HAP-1 (cell line): Measurements from ENCODE around the gene OLFML1.

Source experiments
- DNase-seq, 2 experiments: peaks; one replicate each; pipeline ENCODE4 v3.0.0-alpha.2; 2016 to 2020; ENCODE audit warnings: low spot score in 2 of 2
- H3K27me3 ChIP-seq: fragments of 250-450 bp; sonication (Bioruptor Pico); 2 replicates; pipeline ENCODE4 v1.5.1; 2020; ENCODE audit warnings: low read depth, mild to moderate bottlenecking, moderate library complexity
- H3K36me3 ChIP-seq: fragments of 250-450 bp; sonication (Bioruptor Pico); replicated peaks from 2 replicates; pipeline ENCODE4 v1.5.1; 2020; ENCODE audit warnings: mild to moderate bottlenecking
- H3K4me1 ChIP-seq: fragments of 250-450 bp; sonication (Bioruptor Pico); 2 replicates; pipeline ENCODE4 v1.5.1; 2020; ENCODE audit warnings: mild to moderate bottlenecking
- H3K4me3 ChIP-seq: fragments of 250-450 bp; sonication (Bioruptor Pico); 2 replicates; pipeline ENCODE4 v1.5.1; 2020; ENCODE audit warnings: mild to moderate bottlenecking, moderate library complexity
- H3K9me3 ChIP-seq: fragments of 250-450 bp; sonication (Bioruptor Pico); 2 replicates; pipeline ENCODE4 v1.5.1; 2020; ENCODE audit warnings: mild to moderate bottlenecking, moderate library complexity
- in situ Hi-C: fragments of 300-500 bp; cut with MboI; formaldehyde crosslinking; loops from 3 replicates; pipeline ENCODE4 v1.14.3; 2020; ENCODE audit warnings: low sequenced_read_pairs, inconsistent platforms, mixed read lengths

OLFML1 gene

DNA sequence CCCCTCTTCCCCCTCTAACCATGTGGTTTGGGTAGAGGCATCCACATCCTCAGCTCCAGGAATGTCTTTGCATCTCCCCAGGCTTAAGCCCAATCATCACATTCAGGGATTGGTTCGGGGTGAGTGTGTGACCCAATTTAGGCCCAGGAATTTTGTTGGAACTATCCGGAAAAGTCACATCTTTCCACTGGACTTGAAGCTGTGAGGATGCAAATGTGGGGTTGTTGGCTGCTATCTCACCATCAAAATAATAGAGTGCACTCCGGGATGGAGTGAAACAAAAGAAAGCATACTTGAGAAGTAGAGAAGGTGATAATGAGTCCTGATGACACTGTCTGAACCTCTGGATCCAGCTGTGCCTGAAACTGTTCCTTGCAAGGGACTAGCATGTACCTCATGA, 33.8 kb upstream of the OLFML1 start:
- Histone ChIP-seq H3K4me3 (no peak overlapping the region), H3K4me1 (peaks cover 8% of the 10 kb centered on the region), H3K27me3 (no peaks in the 10 kb centered on the region), H3K36me3 (no peaks in the 10 kb centered on the region), H3K9me3 (no peaks in the 10 kb centered on the region)
- no peak for DNase-seq
- in situ Hi-C loops, result no loop called here

DNA sequence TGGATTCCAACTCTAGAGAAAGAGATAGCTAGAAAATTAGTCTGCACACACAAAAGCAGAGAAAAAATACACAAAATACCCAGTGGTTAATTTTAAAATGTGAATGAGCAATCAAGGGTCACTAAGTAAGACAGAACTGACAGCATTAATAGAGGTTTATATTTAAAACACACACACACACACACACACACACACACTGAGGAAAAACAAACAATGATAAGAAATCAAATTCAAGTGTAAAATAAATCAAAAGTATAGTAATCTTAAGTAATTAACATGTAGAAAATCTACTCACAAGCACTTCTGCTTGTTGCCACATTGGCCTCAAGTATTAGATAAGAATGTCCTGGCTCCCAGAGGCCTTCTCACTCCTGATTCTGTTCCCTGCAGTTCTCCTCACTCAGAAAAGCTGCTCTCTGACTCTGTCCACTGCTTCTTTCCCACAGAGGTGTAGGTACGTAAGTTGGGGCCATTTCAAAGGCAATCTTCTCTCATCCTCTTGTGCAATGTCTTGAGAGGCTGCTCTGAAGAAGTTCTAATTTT, 33.3 kb upstream of the OLFML1 start:
- in situ Hi-C loops, result no loop called here
- Histone ChIP-seq H3K27me3 (no peaks in the 10 kb centered on the region), H3K9me3 (no peaks in the 10 kb centered on the region), H3K36me3 (no peaks in the 10 kb centered on the region), H3K4me3 (no peak overlapping the region), H3K4me1 (peaks cover 8% of the 10 kb centered on the region)
- no peak for DNase-seq

DNA sequence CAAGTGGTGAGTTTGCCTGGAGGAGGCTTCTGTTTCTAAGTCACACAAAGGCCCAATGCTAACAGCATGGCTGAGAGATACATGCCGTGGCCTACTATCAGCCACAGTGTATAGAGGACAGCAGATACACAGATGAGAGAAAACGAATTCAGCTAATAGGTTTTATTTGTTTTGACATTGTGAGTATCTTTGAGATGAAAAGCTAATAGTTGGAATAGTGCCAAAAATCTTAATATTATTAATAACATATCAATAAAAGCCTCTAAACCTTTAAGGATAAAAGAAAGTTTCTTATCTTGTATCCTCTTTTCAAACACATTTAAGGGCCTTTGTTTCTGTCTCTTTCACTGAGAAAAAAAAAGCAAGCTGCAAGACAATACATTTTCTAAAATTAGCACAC, 30.5 kb upstream of the OLFML1 start:
- no peak overlapping the region for H3K4me3 ChIP-seq
- H3K9me3 ChIP-seq, result no peaks in the 10 kb centered on the region
- in situ Hi-C loops, result no loop called here
- H3K4me1 ChIP-seq, result peaks cover 8% of the 10 kb centered on the region
- no peak for DNase-seq
- no peaks in the 10 kb centered on the region for H3K27me3 ChIP-seq
- H3K36me3 ChIP-seq, result no peaks in the 10 kb centered on the region

DNA sequence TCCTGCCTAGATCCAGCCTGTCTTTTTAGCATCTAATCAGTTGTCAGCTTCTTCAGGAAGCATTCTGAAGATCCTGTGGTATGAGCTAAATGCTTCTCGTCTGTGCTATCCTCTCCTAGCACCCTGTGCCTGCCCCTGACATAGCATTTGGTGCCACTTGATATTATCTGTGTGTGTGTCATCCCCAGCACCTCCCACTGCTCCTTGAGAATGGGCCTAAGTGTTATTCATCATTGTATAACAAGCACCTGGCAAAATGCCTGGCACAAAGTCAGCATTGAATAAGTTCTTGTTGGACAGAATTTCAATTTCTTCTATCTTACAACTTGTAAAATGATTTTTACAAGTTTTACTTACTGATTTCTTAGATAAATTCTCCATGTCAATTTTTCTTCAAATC, 28.1 kb upstream of the OLFML1 start:
- Histone ChIP-seq H3K36me3 (no peaks in the 10 kb centered on the region), H3K4me3 (no peak overlapping the region), H3K9me3 (no peaks in the 10 kb centered on the region), H3K4me1 (no peaks in the 10 kb centered on the region), H3K27me3 (no peaks in the 10 kb centered on the region)
- in situ Hi-C loops, result no loop called here
- no peak for DNase-seq

DNA sequence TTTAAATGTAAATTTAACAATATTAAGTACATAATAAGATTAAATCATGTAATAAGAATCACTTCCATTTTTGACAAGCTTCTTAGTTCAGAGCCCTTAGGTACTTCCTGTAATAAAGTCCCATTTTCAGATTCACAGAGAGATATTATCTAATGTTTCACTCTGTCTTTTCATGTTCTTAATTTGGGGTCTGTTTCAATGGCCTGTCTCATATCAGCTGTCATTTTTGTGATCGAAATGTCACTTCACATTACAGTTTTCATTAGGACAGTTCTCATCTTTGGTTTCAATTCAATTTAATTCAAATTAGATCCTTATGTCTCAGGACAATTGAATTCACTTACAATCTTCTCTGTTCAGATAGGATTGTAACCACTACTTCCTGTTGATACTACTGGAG, 22.6 kb upstream of the OLFML1 start:
- Histone ChIP-seq H3K4me3 (no peak overlapping the region), H3K36me3 (no peaks in the 10 kb centered on the region), H3K9me3 (no peaks in the 10 kb centered on the region), H3K27me3 (no peaks in the 10 kb centered on the region), H3K4me1 (no peaks in the 10 kb centered on the region)
- no peak for DNase-seq
- in situ Hi-C loops, result no loop called here

DNA sequence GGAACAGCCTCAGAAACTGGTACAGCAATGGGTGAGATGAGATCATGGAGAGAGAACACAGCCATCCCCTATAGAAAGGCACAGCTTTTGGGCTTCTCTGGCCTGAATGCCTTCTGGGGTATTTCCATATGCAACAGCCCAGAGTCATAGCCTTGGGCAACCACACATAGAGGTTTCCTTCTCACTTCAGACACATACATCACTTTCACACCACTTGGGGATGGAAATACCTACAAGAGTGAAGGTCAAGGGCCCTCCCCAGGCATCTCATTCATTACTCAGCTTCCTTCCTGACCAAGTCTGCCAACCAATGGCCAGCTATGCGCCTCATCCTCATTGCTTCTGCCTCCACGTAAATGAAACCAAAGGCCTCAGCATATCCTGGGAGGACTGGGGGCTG, 17.7 kb upstream of the OLFML1 start:
- in situ Hi-C loops, result no loop called here
- no peak for DNase-seq
- no peaks in the 10 kb centered on the region for H3K36me3 ChIP-seq
- H3K27me3 ChIP-seq, result no peaks in the 10 kb centered on the region
- no peaks in the 10 kb centered on the region for H3K4me1 ChIP-seq
- no peak overlapping the region for H3K4me3 ChIP-seq
- no peaks in the 10 kb centered on the region for H3K9me3 ChIP-seq

DNA sequence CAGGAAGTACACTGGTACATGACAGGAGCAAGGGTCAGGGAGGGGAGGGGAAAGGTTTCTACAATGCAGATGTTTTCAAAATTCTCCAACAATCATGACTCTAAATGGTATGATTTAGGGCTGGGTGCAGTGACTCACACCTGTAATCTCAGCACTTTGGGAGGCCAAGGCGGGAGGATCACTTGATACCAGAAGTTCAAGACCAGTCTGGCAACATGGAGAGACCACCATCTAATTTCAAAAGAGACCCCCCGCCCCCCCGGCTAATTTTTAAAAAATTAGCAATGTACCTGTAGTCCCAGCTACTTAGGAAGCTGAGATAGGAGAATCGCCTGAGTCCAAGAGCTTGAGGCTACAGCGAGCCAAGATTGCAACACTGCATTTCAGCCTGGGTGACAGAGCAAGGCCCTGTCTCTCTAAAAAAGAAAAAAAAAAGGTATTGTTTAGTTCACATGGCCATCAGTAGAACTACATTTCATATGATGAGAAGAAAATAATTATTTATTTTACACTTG, 15.9 kb upstream of the OLFML1 start:
- no peaks in the 10 kb centered on the region for H3K9me3 ChIP-seq
- no peaks in the 10 kb centered on the region for H3K27me3 ChIP-seq
- H3K36me3 ChIP-seq, result no peaks in the 10 kb centered on the region
- in situ Hi-C loops, result no loop called here
- no peak overlapping the region for H3K4me3 ChIP-seq
- no peaks in the 10 kb centered on the region for H3K4me1 ChIP-seq
- no peak for DNase-seq

DNA sequence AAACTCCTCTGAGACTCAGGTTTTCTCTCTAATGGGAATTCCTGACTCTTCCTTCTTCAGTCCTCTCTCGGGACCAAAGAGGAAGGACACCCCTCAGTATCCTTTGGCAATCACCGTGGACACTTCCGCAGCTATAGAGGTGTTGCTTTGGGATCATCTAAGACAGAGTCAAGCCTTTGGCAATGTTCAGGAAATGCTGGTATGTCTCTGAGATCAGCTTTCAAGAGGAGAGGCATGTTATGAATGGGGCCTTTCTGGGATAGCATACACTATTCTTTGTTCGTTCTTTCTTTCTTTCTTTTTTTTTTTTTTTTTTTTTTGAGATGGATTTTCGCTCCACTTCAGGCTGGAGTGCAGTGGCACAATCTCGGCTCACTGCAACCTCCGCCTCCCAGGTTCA, 14.2 kb upstream of the OLFML1 start:
- no peak overlapping the region for H3K4me3 ChIP-seq
- DNase-seq, result no peak
- no peaks in the 10 kb centered on the region for H3K36me3 ChIP-seq
- in situ Hi-C loops, result no loop called here
- H3K4me1 ChIP-seq, result no peaks in the 10 kb centered on the region
- H3K27me3 ChIP-seq, result no peaks in the 10 kb centered on the region
- no peaks in the 10 kb centered on the region for H3K9me3 ChIP-seq

DNA sequence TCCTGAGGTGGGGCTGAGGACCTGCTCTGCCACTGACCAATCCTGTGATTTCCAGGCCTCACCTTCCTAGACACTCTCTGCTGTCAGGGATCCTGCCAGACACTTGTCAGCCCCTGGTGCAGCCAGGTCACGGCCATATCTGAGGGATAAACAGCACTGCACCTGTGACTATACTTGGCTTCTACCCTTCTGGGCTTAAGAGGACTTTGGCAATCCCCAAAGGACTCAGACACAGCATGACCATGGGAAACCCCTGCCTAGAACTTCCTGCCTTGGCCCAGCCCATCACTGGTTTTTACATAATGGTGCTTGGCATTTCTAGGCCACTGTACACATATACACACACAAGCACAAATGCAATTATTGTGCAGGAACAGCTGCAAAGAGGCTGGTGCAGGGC, 11.6 kb upstream of the OLFML1 start:
- in situ Hi-C loops, result no loop called here
- no peaks in the 10 kb centered on the region for H3K36me3 ChIP-seq
- no peak overlapping the region for H3K4me3 ChIP-seq

DNA sequence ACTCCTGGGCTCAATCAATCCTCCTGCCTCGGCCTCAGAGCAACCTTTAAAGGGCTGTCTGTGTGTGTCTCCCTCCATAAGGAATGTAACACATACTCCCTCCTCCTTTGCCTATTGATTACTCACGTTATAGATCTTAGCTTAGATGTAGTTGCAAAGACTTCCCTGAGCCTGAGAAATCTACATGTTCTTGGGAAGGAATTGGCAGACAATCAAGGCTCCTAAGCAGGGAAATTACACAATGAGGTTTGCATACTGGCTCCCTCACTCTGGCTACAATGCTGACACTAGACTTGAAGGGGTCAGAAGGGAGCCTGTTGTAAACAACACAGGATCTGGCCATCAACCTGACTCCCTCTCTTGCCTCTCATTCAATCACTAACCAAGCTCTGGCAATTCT, 5.2 kb upstream of the OLFML1 start:
- no peak for DNase-seq

More for the DNA sequence above, 11.6 kb upstream of the OLFML1 start:
- no peak for DNase-seq
- Histone ChIP-seq H3K9me3 (no peaks in the 10 kb centered on the region), H3K27me3 (no peaks in the 10 kb centered on the region), H3K4me1 (no peaks in the 10 kb centered on the region)

DNA sequence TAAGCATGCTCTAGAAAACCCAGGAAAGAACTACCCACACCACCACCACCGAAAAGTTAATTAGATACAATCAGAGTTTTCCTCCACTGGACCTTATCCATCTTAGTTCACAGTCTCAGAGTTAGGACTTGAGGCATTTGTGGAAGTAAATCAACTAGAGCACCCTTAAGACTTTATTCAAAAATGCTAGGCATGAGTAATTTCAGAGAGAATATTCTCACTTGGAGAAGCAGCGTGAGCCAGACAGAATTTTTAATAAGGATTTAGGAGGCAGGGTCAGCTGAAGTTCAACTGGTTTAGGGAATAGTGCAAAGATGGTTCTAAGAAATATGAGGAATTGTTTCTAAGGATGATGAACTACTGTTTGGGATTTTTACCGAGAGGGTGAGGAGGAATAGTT, 1.2 kb upstream of the OLFML1 start:
- peaks cover 6% of the 10 kb centered on the region; the same call in 1 of the 2 replicates for H3K4me1 ChIP-seq
- H3K27me3 ChIP-seq, result no peaks in the 10 kb centered on the region
- no peaks in the 10 kb centered on the region for H3K36me3 ChIP-seq
- in situ Hi-C loops, result no loop called here
- no peaks in the 10 kb centered on the region for H3K9me3 ChIP-seq
- DNase-seq, result no peak
- H3K4me3 ChIP-seq, result no peak overlapping the region

More for the DNA sequence above, 5.2 kb upstream of the OLFML1 start:
- in situ Hi-C loops, result no loop called here
- no peaks in the 10 kb centered on the region for H3K4me1 ChIP-seq
- H3K9me3 ChIP-seq, result no peaks in the 10 kb centered on the region
- no peaks in the 10 kb centered on the region for H3K27me3 ChIP-seq
- H3K4me3 ChIP-seq, result no peak overlapping the region
- no peaks in the 10 kb centered on the region for H3K36me3 ChIP-seq

DNA sequence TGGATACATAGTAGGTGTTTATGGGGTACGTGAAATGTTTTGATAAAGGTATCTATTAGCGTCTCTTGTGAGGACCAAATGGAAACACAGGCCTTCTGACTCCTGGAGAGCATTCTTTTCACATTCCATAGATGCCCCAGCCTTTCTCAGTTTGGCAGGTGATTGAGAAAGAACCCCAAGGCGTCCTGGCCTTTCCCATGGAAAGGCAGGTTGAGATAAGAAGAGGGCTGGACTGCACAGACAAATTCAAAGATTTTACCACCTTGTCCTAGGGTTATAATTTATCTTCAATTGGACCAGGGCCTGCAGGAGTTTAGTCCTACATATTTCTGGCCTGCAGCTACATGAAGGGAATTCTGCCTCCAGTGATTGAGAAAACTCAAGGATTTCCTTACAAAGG, 661 bp upstream of the OLFML1 start:
- no peak for DNase-seq
- H3K36me3 ChIP-seq, result no peaks in the 10 kb centered on the region
- H3K9me3 ChIP-seq, result no peaks in the 10 kb centered on the region
- in situ Hi-C loops, result no loop called here
- H3K4me3 ChIP-seq, result no peak overlapping the region
- H3K4me1 ChIP-seq, result peaks cover 6% of the 10 kb centered on the region; the same call in 1 of the 2 replicates
- H3K27me3 ChIP-seq, result no peaks in the 10 kb centered on the region

DNA sequence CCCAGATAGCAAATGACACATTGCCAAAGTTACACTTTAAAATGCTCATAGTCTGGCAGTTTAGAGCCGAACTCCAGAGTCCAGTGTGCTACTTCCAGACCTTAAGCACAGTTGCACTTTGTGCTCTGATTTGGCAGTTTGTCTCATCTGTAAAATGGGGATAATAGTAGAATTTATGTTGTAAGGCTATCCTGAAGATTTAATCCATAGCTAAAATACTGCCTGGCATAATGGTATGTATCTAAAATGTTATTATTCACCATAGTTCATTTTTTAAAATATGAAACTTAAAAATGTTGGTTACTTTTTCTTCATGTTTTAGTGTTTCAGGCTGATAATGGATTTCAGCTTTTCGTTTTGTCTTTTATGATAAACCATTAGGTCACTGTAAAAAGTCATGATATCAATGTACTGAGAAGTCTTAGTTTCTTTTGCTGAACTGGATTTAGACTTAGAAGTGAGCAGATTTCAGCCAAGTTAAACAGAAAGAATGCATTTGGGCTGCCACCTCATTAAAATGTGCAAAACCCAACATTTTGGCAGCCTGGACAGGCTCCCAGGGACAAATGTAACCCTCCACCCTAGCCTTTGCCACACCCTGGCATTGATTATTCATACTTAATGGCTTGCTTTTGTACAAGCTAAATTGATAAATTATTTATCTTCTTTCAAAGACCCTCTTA, 933 bp downstream of the OLFML1 start:
- H3K27me3 ChIP-seq, result no peaks in the 10 kb centered on the region
- peaks cover 15% of the 10 kb centered on the region for H3K4me1 ChIP-seq
- in situ Hi-C loops, result no loop called here
- no peaks in the 10 kb centered on the region for H3K9me3 ChIP-seq
- no peak overlapping the region for H3K4me3 ChIP-seq
- no peak for DNase-seq
- no peaks in the 10 kb centered on the region for H3K36me3 ChIP-seq

DNA sequence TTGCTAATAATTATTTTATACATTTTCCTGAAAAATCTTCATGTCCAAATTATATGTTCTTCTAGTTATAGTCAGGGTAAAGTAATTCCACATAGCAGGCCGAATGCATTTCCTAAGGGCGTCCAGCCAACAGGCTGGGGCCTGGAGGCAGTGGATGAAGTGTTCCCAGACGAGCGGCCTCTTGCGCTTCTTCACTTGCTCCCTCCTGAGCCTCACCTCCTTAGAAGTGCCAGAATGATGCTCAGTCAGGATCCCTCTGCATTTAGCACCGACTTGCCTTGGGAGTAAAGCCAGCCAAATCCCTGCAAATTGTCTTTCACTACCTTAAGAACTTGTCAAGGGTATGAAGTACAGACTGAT, 1.5 kb downstream of the OLFML1 start:
- in situ Hi-C loops, result no loop called here
- Histone ChIP-seq H3K9me3 (no peaks in the 10 kb centered on the region), H3K27me3 (no peaks in the 10 kb centered on the region), H3K4me1 (peaks cover 20% of the 10 kb centered on the region), H3K36me3 (no peaks in the 10 kb centered on the region), H3K4me3 (no peak overlapping the region)
- no peak for DNase-seq

DNA sequence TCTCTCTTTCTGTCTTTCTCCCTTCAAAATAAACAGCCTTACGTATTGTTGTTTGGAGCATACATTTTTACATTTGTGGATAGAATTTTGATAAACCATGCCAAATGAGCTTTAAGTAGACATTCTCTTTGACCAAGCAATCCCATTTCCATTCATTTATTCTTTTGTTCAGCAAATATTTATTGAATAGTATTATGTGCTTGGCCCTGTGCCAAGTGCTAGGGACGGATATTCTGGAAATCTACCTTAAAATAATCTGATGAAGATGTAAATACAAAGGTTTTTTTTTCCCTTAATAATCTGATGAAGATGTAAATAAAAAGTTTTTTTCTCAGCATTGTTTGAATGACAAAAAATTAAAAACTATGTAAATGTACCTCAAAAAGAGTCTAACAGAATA, 2.1 kb downstream of the OLFML1 start:
- in situ Hi-C loops, result no loop called here
- H3K36me3 ChIP-seq, result no peaks in the 10 kb centered on the region
- no peak overlapping the region for H3K4me3 ChIP-seq
- H3K9me3 ChIP-seq, result no peaks in the 10 kb centered on the region
- DNase-seq, result no peak
- no peaks in the 10 kb centered on the region for H3K27me3 ChIP-seq
- H3K4me1 ChIP-seq, result peaks cover 26% of the 10 kb centered on the region
